CD8-positive, alpha-beta memory T cell (primary cell): Measurements from ENCODE around the gene ZNF670. TPM values are rescaled to one million over a fixed set of nuclear protein-coding genes. Genes with fewer than 3 reads are reported as not detected.
"Not testable (repeated sequence)": the region's sequence is repeated elsewhere in the genome, so short reads cannot be mapped to it uniquely, and the experiment has no call there.

Experiments
- CTCF ChIA-PET: fragments of 350-600 bp; sonication (Branson Sonifier 250); formaldehyde crosslinking; loops from one replicate; lab custom pipeline; 2021; ENCODE audit warnings: antibody characterized with exemption; lab: Charles Lee
- POLR2A ChIA-PET: fragments of 350-600 bp; sonication (Branson Sonifier 250); formaldehyde crosslinking; loops from one replicate; lab custom pipeline; 2021; ENCODE audit warnings: antibody characterized with exemption; lab: Charles Lee
- DNase-seq, 5 donors: peaks; one replicate each; pipeline versions ENCODE4 v3.0.0 to v3.0.0-alpha.2; 2020 to 2022; ENCODE audit warnings: mixed read lengths in 1 of 5
- H3K27ac ChIP-seq: one replicate; pipeline ENCODE4 v1.7.0; 2013; ENCODE audit warnings: low read depth, mild to moderate bottlenecking, low read length, moderate library complexity
- H3K27me3 ChIP-seq: 2 replicates; pipeline ENCODE4 v1.7.0; 2013; ENCODE audit warnings: low read length, mild to moderate bottlenecking; ENCODE audit not compliant: insufficient read depth, poor library complexity, severe bottlenecking
- H3K36me3 ChIP-seq: 2 replicates; pipeline ENCODE4 v1.7.0; 2013; ENCODE audit warnings: mild to moderate bottlenecking, low read length, moderate library complexity; ENCODE audit not compliant: insufficient read depth
- H3K4me1 ChIP-seq: 2 replicates; pipeline ENCODE4 v1.7.0; 2013; ENCODE audit warnings: mild to moderate bottlenecking, low read length, moderate library complexity; ENCODE audit not compliant: insufficient read depth
- H3K4me3 ChIP-seq: 2 replicates; pipeline ENCODE4 v1.7.0; 2013; ENCODE audit warnings: mild to moderate bottlenecking, low read length
- H3K9me3 ChIP-seq: 2 replicates; pipeline ENCODE4 v1.7.0; 2013; ENCODE audit warnings: mild to moderate bottlenecking, low read length
- H3K27ac Mint-ChIP-seq, 8 donors: one replicate each; pipeline ENCODE4 v1.8.0; 2020 to 2021; ENCODE audit warnings: mixed read lengths in 8 of 8, mild to moderate bottlenecking in 6 of 8, inconsistent platforms in 3 of 8, moderate library complexity in 3 of 8
- H3K27me3 Mint-ChIP-seq, 2 donors: one replicate each; pipeline ENCODE4 v1.8.0; 2020 to 2021; ENCODE audit warnings: mixed read lengths in 2 of 2, mild to moderate bottlenecking in 1 of 2, moderate library complexity in 1 of 2
- H3K36me3 Mint-ChIP-seq, 3 donors: one replicate each; pipeline ENCODE4 v1.8.0; 2020 to 2021; ENCODE audit warnings: mixed read lengths in 3 of 3, inconsistent platforms in 1 of 3, mild to moderate bottlenecking in 1 of 3
- H3K4me1 Mint-ChIP-seq, 3 donors: one replicate each; pipeline ENCODE4 v1.8.0; 2020 to 2021; ENCODE audit warnings: mixed read lengths in 3 of 3, inconsistent platforms in 1 of 3, mild to moderate bottlenecking in 1 of 3
- H3K4me3 Mint-ChIP-seq, 7 donors: one replicate each; pipeline ENCODE4 v1.8.0; 2020 to 2021; ENCODE audit warnings: mixed read lengths in 7 of 7, mild to moderate bottlenecking in 6 of 7, moderate library complexity in 4 of 7, inconsistent platforms in 2 of 7
- H3K9me3 Mint-ChIP-seq, 5 donors: one replicate each; pipeline ENCODE4 v1.8.0; 2020 to 2022; ENCODE audit warnings: mixed read lengths in 5 of 5, mild to moderate bottlenecking in 3 of 5, moderate library complexity in 2 of 5, inconsistent platforms in 1 of 5
- polyA plus RNA-seq: library from polyadenylated mRNA; unstranded; fragments of 300-500 nt; fragmentation: Illumina TruSeq; gene quantifications from one replicate; pipeline ENCODE4 v1.2.3, GENCODE V29; 2021
- total RNA-seq, 2 experiments: library from RNA; stranded (reverse); gene quantifications; one replicate each; pipeline ENCODE4 v1.2.3, GENCODE V29; 2021

Gene ZNF670
- total RNA-seq, result 1 to 10 TPM; 3.1 to 3.2 TPM
- polyA plus RNA-seq, result 1.3 TPM

- H3K4me1 ChIP-seq, result peaks cover 9% of the 10 kb centered on the region
These were observed at the start of gene ZNF670 for GRCh38 chr1:247078258-247079140. Gene ZNF670, minus strand, starts transcription at chr1:247078811. Its CDS starts 215 bp downstream, at chr1:247078596.

GRCh38 chr1:247127519-247128282, 49.1 kb upstream of the ZNF670 start:
- H3K4me3 ChIP-seq, H3K4me1 Mint-ChIP-seq, DNase-seq, CTCF ChIA-PET, H3K27ac ChIP-seq, H3K27me3 ChIP-seq, H3K36me3 ChIP-seq, H3K27me3 Mint-ChIP-seq, H3K9me3 ChIP-seq, POLR2A ChIA-PET, H3K4me1 ChIP-seq: not testable (repeated sequence)
- H3K27ac Mint-ChIP-seq, result peak overlapping the region; percentile 47 to 92 (median 84)
- peaks cover 12 to 24% (median 16%) of the 10 kb centered on the region in 3 donors for H3K36me3 Mint-ChIP-seq
- peak overlapping the region; percentile 78 to 92 (median 88) for H3K4me3 Mint-ChIP-seq
- H3K9me3 Mint-ChIP-seq, result peaks cover 8 to 22% (median 18%) of the 10 kb centered on the region in 5 donors

More at GRCh38 chr1:247078258-247079140, at the start of gene ZNF670:
- no peaks in the 10 kb centered on the region for H3K9me3 ChIP-seq
- Mint-ChIP-seq H3K4me3 (peak within 1 kb of the TSS; percentile 89 to 98 (median 91)), H3K27ac (peak within 1 kb of the TSS; percentile 21 to 89 (median 82)), H3K27me3 (peaks cover 3 to 10% of the 10 kb centered on the region in 2 donors), H3K36me3 (peaks cover 0 to 5% (median 0%) of the 10 kb centered on the region in 3 donors), H3K9me3 (no peaks in the 10 kb centered on the region), H3K4me1 (peaks cover 29 to 49% (median 41%) of the 10 kb centered on the region in 3 donors)
- peak within 1 kb of the TSS; percentile 91 for H3K4me3 ChIP-seq
- DNase-seq, result peak; percentile 67 to 84 (median 71)
- ChIA-PET CTCF (no interaction called here), POLR2A (interaction anchor here (0.6 to 0.9 kb wide), 3 partner anchors 126 to 242 kb away, joined by 3 read pairs; no protein-coding TSS in a partner anchor)
- H3K36me3 ChIP-seq, result no peaks in the 10 kb centered on the region
- H3K27me3 ChIP-seq, result no peaks in the 10 kb centered on the region
- H3K27ac ChIP-seq, result peak within 1 kb of the TSS; percentile 73

DNA sequence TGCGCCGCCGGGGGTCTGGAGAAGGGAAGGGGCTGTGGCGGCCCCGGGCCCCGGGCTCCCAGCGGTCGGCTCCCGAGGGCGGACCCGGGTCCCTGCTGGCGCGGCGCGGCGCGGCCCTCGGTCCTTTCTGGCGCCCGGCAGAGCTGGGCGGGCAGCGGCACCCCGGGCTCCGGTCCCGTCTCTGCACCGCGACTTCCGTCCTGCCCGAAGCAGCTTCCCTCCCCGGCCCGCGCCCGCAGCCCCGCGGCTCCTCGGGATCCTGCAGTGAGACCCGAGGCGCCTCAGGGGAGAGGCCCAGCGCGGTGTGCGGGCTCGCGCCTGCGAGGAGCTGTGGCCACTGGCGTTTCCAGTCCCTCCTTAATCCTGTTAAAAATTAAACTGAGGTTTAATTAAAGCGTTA, 48.0 kb upstream of the ZNF670 start:
- POLR2A ChIA-PET, H3K27me3 ChIP-seq, H3K36me3 ChIP-seq, H3K9me3 ChIP-seq, H3K4me1 ChIP-seq, H3K4me1 Mint-ChIP-seq, H3K4me3 ChIP-seq, H3K27me3 Mint-ChIP-seq, DNase-seq, H3K27ac ChIP-seq, H3K27ac Mint-ChIP-seq, CTCF ChIA-PET, H3K4me3 Mint-ChIP-seq: not testable (repeated sequence)
- Mint-ChIP-seq H3K36me3 (peaks cover 8 to 13% (median 10%) of the 10 kb centered on the region in 3 donors), H3K9me3 (peaks cover 0 to 12% (median 11%) of the 10 kb centered on the region in 5 donors)

DNA sequence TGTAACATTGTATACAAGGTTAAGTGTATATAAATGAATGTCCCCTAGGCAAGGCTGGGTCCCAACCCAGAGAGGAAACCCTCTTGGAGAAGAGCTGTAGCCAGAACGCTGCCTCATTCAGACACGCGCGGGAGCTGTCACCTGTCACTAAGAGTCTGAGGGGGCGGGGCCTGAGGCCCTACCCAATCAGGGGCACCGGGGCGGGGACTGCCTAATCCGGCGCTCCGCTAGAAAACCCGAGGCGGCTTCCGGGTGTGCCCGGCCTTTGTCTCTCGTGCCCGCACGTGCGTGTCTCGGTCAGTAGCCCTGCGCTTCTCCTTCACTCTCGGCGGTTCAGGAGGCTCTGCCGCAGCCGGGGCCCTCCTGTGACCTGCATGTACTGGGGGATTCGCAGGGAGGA, 47.6 kb upstream of the ZNF670 start:
- H3K4me1 Mint-ChIP-seq, H3K27ac Mint-ChIP-seq, CTCF ChIA-PET: not testable (repeated sequence)

GRCh38 chr1:247121382-247121781, 42.8 kb upstream of the ZNF670 start:
- ChIA-PET POLR2A (no interaction called here), CTCF (no interaction called here)
- Histone ChIP-seq H3K4me1 (no peaks in the 10 kb centered on the region), H3K4me3 (no peak overlapping the region), H3K27me3 (no peaks in the 10 kb centered on the region), H3K36me3 (no peaks in the 10 kb centered on the region), H3K27ac (no peak overlapping the region), H3K9me3 (no peaks in the 10 kb centered on the region)
- Mint-ChIP-seq H3K9me3 (peaks cover 0 to 6% (median 2%) of the 10 kb centered on the region in 5 donors), H3K27me3 (no peaks in the 10 kb centered on the region), H3K36me3 (no peaks in the 10 kb centered on the region), H3K4me1 (no peaks in the 10 kb centered on the region), H3K27ac (no peak overlapping the region), H3K4me3 (no peak overlapping the region)
- no peak for DNase-seq

More for the DNA sequence above, 47.6 kb upstream of the ZNF670 start:
- peaks cover 8 to 13% (median 10%) of the 10 kb centered on the region in 3 donors for H3K36me3 Mint-ChIP-seq
- H3K9me3 ChIP-seq, H3K27ac ChIP-seq, DNase-seq, H3K36me3 ChIP-seq, H3K4me3 ChIP-seq, H3K4me1 ChIP-seq, POLR2A ChIA-PET, H3K27me3 ChIP-seq, H3K27me3 Mint-ChIP-seq, H3K4me3 Mint-ChIP-seq: not testable (repeated sequence)
- peaks cover 0 to 12% (median 11%) of the 10 kb centered on the region in 5 donors for H3K9me3 Mint-ChIP-seq

- H3K27me3 Mint-ChIP-seq, CTCF ChIA-PET: not testable (repeated sequence)
These were observed 41.7 kb upstream of the ZNF670 start for GRCh38 chr1:247120408-247120668.

GRCh38 chr1:247119600-247120407, 41.2 kb upstream of the ZNF670 start:
- H3K36me3 ChIP-seq, result no peaks in the 10 kb centered on the region
- no peaks in the 10 kb centered on the region for H3K4me1 ChIP-seq
- no peak overlapping the region for H3K27ac ChIP-seq
- no peak overlapping the region for H3K4me3 ChIP-seq
- H3K9me3 Mint-ChIP-seq, result peaks cover 0 to 6% (median 2%) of the 10 kb centered on the region in 5 donors
- ChIA-PET CTCF (interaction anchor here (1.0 kb wide), 1 partner anchor 11 kb away, joined by 4 read pairs; no protein-coding TSS in a partner anchor), POLR2A (no interaction called here)
- H3K4me1 Mint-ChIP-seq, result no peaks in the 10 kb centered on the region
- H3K4me3 Mint-ChIP-seq, result no peak overlapping the region
- no peak for DNase-seq
- no peaks in the 10 kb centered on the region for H3K9me3 ChIP-seq
- no peak overlapping the region for H3K27ac Mint-ChIP-seq
- H3K27me3 ChIP-seq, result no peaks in the 10 kb centered on the region
- H3K36me3 Mint-ChIP-seq, result no peaks in the 10 kb centered on the region
- H3K27me3 Mint-ChIP-seq, result no peaks in the 10 kb centered on the region

More at GRCh38 chr1:247120408-247120668, 41.7 kb upstream of the ZNF670 start:
- H3K4me3 Mint-ChIP-seq, H3K27ac ChIP-seq, DNase-seq, H3K4me1 Mint-ChIP-seq, H3K27me3 ChIP-seq, H3K9me3 Mint-ChIP-seq, H3K4me3 ChIP-seq, H3K36me3 Mint-ChIP-seq, H3K4me1 ChIP-seq, H3K9me3 ChIP-seq, POLR2A ChIA-PET, H3K27ac Mint-ChIP-seq, H3K36me3 ChIP-seq: not testable (repeated sequence)
